HepG2 (cell line): ENCODE data around the gene ADAD2. TPM values are rescaled to one million over a fixed set of nuclear protein-coding genes. Genes with fewer than 3 reads are reported as not detected.

ENCODE experiments used
- ATF6 ChIP-seq: sonication (generic); formaldehyde crosslinking; conservative IDR thresholded peaks from 2 replicates; pipeline ENCODE4 v1.4.0; 2020; ENCODE audit warnings: missing genetic modification reagents
- CAMTA2 ChIP-seq: sonication (generic); formaldehyde crosslinking; IDR thresholded peaks from 2 replicates; pipeline ENCODE4 v1.4.0; 2020; ENCODE audit warnings: mild to moderate bottlenecking, missing genetic modification reagents, borderline replicate concordance
- CHD2 ChIP-seq: IDR thresholded peaks from 2 replicates; pipeline ENCODE4 v1.6.1; 2011; ENCODE audit warnings: low read depth, low read length, improper control_type of control experiment
- HDAC2 ChIP-seq: sonication (generic); formaldehyde crosslinking; IDR thresholded peaks from 2 replicates; pipeline ENCODE4 v1.4.0; 2020; ENCODE audit warnings: missing genetic modification reagents
- HOXD1 ChIP-seq: sonication (generic); formaldehyde crosslinking; IDR thresholded peaks from 2 replicates; pipeline ENCODE4 v1.5.0; 2020; ENCODE audit warnings: missing genetic modification reagents
- NKX3-1 ChIP-seq: sonication (generic); formaldehyde crosslinking; IDR thresholded peaks from 2 replicates; pipeline ENCODE4 v1.5.0; 2020; ENCODE audit warnings: missing genetic modification reagents
- POLR2G ChIP-seq: fragments of 200-400 bp; formaldehyde crosslinking; IDR thresholded peaks from 2 replicates; pipeline ENCODE4 v1.6.1; 2018; ENCODE audit warnings: mild to moderate bottlenecking, low read depth, low read length, moderate library complexity
- PREB ChIP-seq: sonication (generic); formaldehyde crosslinking; IDR thresholded peaks from 2 replicates; pipeline ENCODE4 v1.4.0; 2020; ENCODE audit warnings: missing genetic modification reagents
- PTBP1 ChIP-seq: fragments of 200-400 bp; formaldehyde crosslinking; IDR thresholded peaks from 2 replicates; pipeline ENCODE4 v1.6.1; 2018; ENCODE audit warnings: low read length, low read depth; ENCODE audit not compliant: poor library complexity, severe bottlenecking
- RELA ChIP-seq: sonication (generic); formaldehyde crosslinking; IDR thresholded peaks from 2 replicates; pipeline ENCODE4 v1.4.0; 2020; ENCODE audit warnings: missing genetic modification reagents
- RNF2 ChIP-seq: fragments of 450-650 bp; conservative IDR thresholded peaks from 2 replicates; pipeline ENCODE4 v1.6.1; 2016; ENCODE audit warnings: low read depth
- SNAPC2 ChIP-seq: sonication (generic); formaldehyde crosslinking; IDR thresholded peaks from 2 replicates; pipeline ENCODE4 v1.8.1; 2022; ENCODE audit warnings: mild to moderate bottlenecking, missing genetic modification reagents
- TBX2 ChIP-seq: sonication (generic); formaldehyde crosslinking; IDR thresholded peaks from 2 replicates; pipeline ENCODE4 v1.5.0; 2020; ENCODE audit warnings: missing genetic modification reagents, mild to moderate bottlenecking, borderline replicate concordance
- ZFP91 ChIP-seq: sonication (generic); formaldehyde crosslinking; IDR thresholded peaks from 2 replicates; pipeline ENCODE4 v1.9.0; 2022; ENCODE audit warnings: missing genetic modification reagents, mild to moderate bottlenecking, borderline replicate concordance
- ZMAT3 ChIP-seq: sonication (generic); formaldehyde crosslinking; conservative IDR thresholded peaks from 2 replicates; pipeline ENCODE4 v1.7.0; 2021; ENCODE audit warnings: missing genetic modification reagents
- ZNF12 ChIP-seq: sonication (generic); formaldehyde crosslinking; IDR thresholded peaks from 2 replicates; pipeline ENCODE4 v1.5.0; 2020; ENCODE audit warnings: missing genetic modification reagents
- ZNF143 ChIP-seq: sonication (generic); formaldehyde crosslinking; IDR thresholded peaks from 2 replicates; pipeline ENCODE4 v1.4.0; 2020; ENCODE audit warnings: missing genetic modification reagents
- polyA plus RNA-seq, 8 experiments: library from polyadenylated mRNA; depleted of rRNA in 3 of 8; stranded (reverse) in 7 of 8; unstranded in 1 of 8; fragments of >200 nt; fragmentation: Illumina TruSeq in 4 of 8; extraction: Trizol in 4 of 8; gene quantifications; 2 replicates each; pipeline versions ENCODE4 v1.2.1 to v1.2.3, GENCODE V29; 2011 to 2016; ENCODE audit warnings: low read depth in 4 of 8, missing spikeins in 1 of 8, mixed read lengths in 1 of 8; ENCODE audit not compliant: insufficient read depth in 1 of 8
- total RNA-seq, 5 experiments: library from RNA; depleted of rRNA; stranded (reverse); fragments of >200 nt; fragmentation: Illumina TruSeq; extraction: Trizol; gene quantifications; 2 replicates each; pipeline ENCODE4 v1.2.3, GENCODE V29; 2016; ENCODE audit warnings: low read depth in 1 of 5
- TF ChIP-seq, protein P1 (sequence below): sonication (generic); formaldehyde crosslinking; IDR thresholded peaks from 2 replicates; pipeline ENCODE4 v1.4.0; 2020; ENCODE audit warnings: mild to moderate bottlenecking, missing genetic modification reagents, borderline replicate concordance
- TF ChIP-seq, protein P2 (sequence below): fragments of 450-650 bp; IDR thresholded peaks from 2 replicates; pipeline ENCODE4 v1.6.1; 2017; ENCODE audit warnings: mild to moderate bottlenecking

ADAD2 gene
- total and polyA plus RNA-seq, 2 of the 13 experiments (the other 11 are each of a cell fraction or from before 2014, with no cell fraction given): not detected

GRCh38 chr16:84144859-84145639 lies 45.9 kb upstream of the ADAD2 start, which contains the start of the genes DNAAF1 and HSDL1 (continued):
- TF ChIP-seq ZFP91 (peak; percentile 37; the same call in 1 of the 2 replicates), SNAPC2 (CRISPR knock-in tag) (no peak), PREB (CRISPR knock-in tag) (no peak), ZNF143 (CRISPR knock-in tag) (peak; percentile 75), TBX2 (CRISPR knock-in tag) (no peak), POLR2G (peak; percentile 66), CAMTA2 (CRISPR knock-in tag) (no peak), RNF2 (no peak), PTBP1 (no peak), HDAC2 (0 out of 2 replicates have a peak, but pooled peaks have one; percentile 21), CHD2 (no peak), HOXD1 (CRISPR knock-in tag) (no peak; the same call in 1 of the 2 replicates), NKX3-1 (CRISPR knock-in tag) (0 out of 2 replicates have a peak, but pooled peaks have one; percentile 44), ATF6 (CRISPR knock-in tag) (no peak), RELA (CRISPR knock-in tag) (no peak), ZMAT3 (peak; percentile 52; the same call in 1 of the 2 replicates), ZNF12 (no peak)
- TF ChIP-seq, protein P1, sequence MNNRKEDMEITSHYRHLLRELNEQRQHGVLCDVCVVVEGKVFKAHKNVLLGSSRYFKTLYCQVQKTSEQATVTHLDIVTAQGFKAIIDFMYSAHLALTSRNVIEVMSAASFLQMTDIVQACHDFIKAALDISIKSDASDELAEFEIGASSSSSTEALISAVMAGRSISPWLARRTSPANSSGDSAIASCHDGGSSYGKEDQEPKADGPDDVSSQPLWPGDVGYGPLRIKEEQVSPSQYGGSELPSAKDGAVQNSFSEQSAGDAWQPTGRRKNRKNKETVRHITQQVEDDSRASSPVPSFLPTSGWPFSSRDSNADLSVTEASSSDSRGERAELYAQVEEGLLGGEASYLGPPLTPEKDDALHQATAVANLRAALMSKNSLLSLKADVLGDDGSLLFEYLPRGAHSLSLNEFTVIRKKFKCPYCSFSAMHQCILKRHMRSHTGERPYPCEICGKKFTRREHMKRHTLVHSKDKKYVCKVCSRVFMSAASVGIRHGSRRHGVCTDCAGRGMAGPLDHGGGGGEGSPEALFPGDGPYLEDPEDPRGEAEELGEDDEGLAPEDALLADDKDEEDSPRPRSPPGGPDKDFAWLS (CRISPR knock-in tag): no peak
- TF ChIP-seq, protein P2, sequence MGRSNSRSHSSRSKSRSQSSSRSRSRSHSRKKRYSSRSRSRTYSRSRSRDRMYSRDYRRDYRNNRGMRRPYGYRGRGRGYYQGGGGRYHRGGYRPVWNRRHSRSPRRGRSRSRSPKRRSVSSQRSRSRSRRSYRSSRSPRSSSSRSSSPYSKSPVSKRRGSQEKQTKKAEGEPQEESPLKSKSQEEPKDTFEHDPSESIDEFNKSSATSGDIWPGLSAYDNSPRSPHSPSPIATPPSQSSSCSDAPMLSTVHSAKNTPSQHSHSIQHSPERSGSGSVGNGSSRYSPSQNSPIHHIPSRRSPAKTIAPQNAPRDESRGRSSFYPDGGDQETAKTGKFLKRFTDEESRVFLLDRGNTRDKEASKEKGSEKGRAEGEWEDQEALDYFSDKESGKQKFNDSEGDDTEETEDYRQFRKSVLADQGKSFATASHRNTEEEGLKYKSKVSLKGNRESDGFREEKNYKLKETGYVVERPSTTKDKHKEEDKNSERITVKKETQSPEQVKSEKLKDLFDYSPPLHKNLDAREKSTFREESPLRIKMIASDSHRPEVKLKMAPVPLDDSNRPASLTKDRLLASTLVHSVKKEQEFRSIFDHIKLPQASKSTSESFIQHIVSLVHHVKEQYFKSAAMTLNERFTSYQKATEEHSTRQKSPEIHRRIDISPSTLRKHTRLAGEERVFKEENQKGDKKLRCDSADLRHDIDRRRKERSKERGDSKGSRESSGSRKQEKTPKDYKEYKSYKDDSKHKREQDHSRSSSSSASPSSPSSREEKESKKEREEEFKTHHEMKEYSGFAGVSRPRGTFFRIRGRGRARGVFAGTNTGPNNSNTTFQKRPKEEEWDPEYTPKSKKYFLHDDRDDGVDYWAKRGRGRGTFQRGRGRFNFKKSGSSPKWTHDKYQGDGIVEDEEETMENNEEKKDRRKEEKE: no peak
